Measurements from ENCODE around the gene CIROP.

DNA sequence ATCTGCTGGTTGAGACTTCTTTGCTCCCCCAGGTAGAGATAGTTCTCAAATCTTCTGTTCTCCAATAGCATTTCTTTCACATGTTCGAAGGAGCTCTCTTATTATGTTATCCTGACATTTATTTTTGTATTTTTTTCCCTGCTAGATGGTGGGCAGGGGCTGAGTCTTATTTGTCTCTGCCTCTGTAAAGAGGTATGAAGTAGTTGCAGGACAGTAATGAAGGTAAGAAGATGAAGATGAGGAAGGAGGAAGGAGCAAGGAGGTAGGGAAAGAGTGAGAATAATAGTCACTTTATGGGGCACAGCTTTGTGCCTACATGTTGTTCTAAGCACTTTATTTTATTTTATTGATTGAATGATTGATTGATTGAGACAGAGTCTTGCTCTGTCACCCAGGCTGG, 5.0 kb upstream of the CIROP start:
- TF ChIP-seq, protein P1, sequence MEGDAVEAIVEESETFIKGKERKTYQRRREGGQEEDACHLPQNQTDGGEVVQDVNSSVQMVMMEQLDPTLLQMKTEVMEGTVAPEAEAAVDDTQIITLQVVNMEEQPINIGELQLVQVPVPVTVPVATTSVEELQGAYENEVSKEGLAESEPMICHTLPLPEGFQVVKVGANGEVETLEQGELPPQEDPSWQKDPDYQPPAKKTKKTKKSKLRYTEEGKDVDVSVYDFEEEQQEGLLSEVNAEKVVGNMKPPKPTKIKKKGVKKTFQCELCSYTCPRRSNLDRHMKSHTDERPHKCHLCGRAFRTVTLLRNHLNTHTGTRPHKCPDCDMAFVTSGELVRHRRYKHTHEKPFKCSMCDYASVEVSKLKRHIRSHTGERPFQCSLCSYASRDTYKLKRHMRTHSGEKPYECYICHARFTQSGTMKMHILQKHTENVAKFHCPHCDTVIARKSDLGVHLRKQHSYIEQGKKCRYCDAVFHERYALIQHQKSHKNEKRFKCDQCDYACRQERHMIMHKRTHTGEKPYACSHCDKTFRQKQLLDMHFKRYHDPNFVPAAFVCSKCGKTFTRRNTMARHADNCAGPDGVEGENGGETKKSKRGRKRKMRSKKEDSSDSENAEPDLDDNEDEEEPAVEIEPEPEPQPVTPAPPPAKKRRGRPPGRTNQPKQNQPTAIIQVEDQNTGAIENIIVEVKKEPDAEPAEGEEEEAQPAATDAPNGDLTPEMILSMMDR (IDR thresholded peaks at IDR 0.05): no peak
- TF ChIP-seq, protein P2, sequence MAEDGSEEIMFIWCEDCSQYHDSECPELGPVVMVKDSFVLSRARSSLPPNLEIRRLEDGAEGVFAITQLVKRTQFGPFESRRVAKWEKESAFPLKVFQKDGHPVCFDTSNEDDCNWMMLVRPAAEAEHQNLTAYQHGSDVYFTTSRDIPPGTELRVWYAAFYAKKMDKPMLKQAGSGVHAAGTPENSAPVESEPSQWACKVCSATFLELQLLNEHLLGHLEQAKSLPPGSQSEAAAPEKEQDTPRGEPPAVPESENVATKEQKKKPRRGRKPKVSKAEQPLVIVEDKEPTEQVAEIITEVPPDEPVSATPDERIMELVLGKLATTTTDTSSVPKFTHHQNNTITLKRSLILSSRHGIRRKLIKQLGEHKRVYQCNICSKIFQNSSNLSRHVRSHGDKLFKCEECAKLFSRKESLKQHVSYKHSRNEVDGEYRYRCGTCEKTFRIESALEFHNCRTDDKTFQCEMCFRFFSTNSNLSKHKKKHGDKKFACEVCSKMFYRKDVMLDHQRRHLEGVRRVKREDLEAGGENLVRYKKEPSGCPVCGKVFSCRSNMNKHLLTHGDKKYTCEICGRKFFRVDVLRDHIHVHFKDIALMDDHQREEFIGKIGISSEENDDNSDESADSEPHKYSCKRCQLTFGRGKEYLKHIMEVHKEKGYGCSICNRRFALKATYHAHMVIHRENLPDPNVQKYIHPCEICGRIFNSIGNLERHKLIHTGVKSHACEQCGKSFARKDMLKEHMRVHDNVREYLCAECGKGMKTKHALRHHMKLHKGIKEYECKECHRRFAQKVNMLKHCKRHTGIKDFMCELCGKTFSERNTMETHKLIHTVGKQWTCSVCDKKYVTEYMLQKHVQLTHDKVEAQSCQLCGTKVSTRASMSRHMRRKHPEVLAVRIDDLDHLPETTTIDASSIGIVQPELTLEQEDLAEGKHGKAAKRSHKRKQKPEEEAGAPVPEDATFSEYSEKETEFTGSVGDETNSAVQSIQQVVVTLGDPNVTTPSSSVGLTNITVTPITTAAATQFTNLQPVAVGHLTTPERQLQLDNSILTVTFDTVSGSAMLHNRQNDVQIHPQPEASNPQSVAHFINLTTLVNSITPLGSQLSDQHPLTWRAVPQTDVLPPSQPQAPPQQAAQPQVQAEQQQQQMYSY (CRISPR knock-in tag; IDR thresholded peaks at IDR 0.05): no peak
- no peak for TF ChIP-seq ZNF121 (CRISPR knock-in tag; IDR thresholded peaks at IDR 0.05)

Data from WTC11 (cell line).